Measurements from ENCODE around the gene DNAJA2. TPM values are rescaled to one million over a fixed set of nuclear protein-coding genes. Genes with fewer than 3 reads are reported as not detected.
"Not testable (repeated sequence)": the region's sequence is repeated elsewhere in the genome, so short reads cannot be mapped to it uniquely, and the experiment has no call there.

The DNAJA2 gene
- polyA plus RNA-seq, 1 donor (not counting 4 experiments of a cell fraction or from before 2014, with no cell fraction given): 36.3 TPM

GRCh38 chr16:46948548-46949166 lies 24.8 kb downstream of the DNAJA2 start:
- no peak overlapping the region for H3K9ac ChIP-seq (ENCODE audit: control insufficient read depth, extremely low read depth, insufficient read depth, low read length)
- no peaks in the 10 kb centered on the region for H4K20me1 ChIP-seq (ENCODE audit: control insufficient read depth, extremely low read depth, insufficient read depth, low read length)
- H2AFZ ChIP-seq (ENCODE audit: control insufficient read depth, low read length): no peak overlapping the region
- TF ChIP-seq EZH2 (IDR thresholded peaks at IDR 0.05; ENCODE audit: low read length) (no peak), CTCF (optimal IDR thresholded peaks at IDR 0.05 in 1 of 3, IDR thresholded peaks at IDR 0.05 in 1 of 3, conservative IDR thresholded peaks at IDR 0.05 in 1 of 3; ENCODE audit: extremely low read depth in 1 of 3, insufficient read depth in 2 of 3, low read length in 3 of 3) (no peak)
- H3K27me3 ChIP-seq (ENCODE audit: control insufficient read depth, extremely low read depth, insufficient read depth, low read length): no peaks in the 10 kb centered on the region
- H3K4me3 ChIP-seq (ENCODE audit: control insufficient read depth in 2 of 3, extremely low read depth in 1 of 3, insufficient read depth in 2 of 3, low read depth in 1 of 3, low read length in 3 of 3): no peak overlapping the region
- no peak for FAIRE-seq
- H3K36me3 ChIP-seq (ENCODE audit: control insufficient read depth in 2 of 2, extremely low read depth in 1 of 2, insufficient read depth in 2 of 2, low read length in 2 of 2): no peaks in the 10 kb centered on the region
- H3K79me2 ChIP-seq (ENCODE audit: control insufficient read depth, insufficient read depth, low read length): no peaks in the 10 kb centered on the region
- H3K4me1 ChIP-seq (ENCODE audit: control insufficient read depth, extremely low read depth, insufficient read depth, low read length): no peaks in the 10 kb centered on the region
- no peak for DNase-seq (ENCODE audit: low read depth, low spot score)
- no peaks in the 10 kb centered on the region for H3K9me3 ChIP-seq (ENCODE audit: control insufficient read depth, low read depth, low read length)
- no peak overlapping the region for H3K27ac ChIP-seq (ENCODE audit: control insufficient read depth, insufficient read depth, low read length)
- no peak overlapping the region for H3K4me2 ChIP-seq (ENCODE audit: control insufficient read depth, extremely low read depth, insufficient read depth, low read depth, low read length)
- dilution Hi-C loops (cut with MboI; ENCODE audit: extremely low pct_ligation_motif_present, low sequenced_read_pairs): no loop called here
- H3K9me1 ChIP-seq (ENCODE audit: control insufficient read depth, extremely low read depth, insufficient read depth, low read length): no peaks in the 10 kb centered on the region

GRCh38 chr16:46947900-46948547 lies 25.4 kb downstream of the DNAJA2 start:
- no peaks in the 10 kb centered on the region for H3K27me3 ChIP-seq (ENCODE audit: control insufficient read depth, extremely low read depth, insufficient read depth, low read length)
- no peak overlapping the region for H3K4me2 ChIP-seq (ENCODE audit: control insufficient read depth, extremely low read depth, insufficient read depth, low read depth, low read length)
- DNase-seq (ENCODE audit: low read depth, low spot score) (no peak), FAIRE-seq (peak; percentile 29)
- dilution Hi-C loops (cut with MboI; ENCODE audit: extremely low pct_ligation_motif_present, low sequenced_read_pairs): no loop called here
- H3K9ac ChIP-seq (ENCODE audit: control insufficient read depth, extremely low read depth, insufficient read depth, low read length): no peak overlapping the region
- TF ChIP-seq EZH2 (IDR thresholded peaks at IDR 0.05; ENCODE audit: low read length) (no peak), CTCF (optimal IDR thresholded peaks at IDR 0.05 in 1 of 3, IDR thresholded peaks at IDR 0.05 in 1 of 3, conservative IDR thresholded peaks at IDR 0.05 in 1 of 3; ENCODE audit: extremely low read depth in 1 of 3, insufficient read depth in 2 of 3, low read length in 3 of 3) (peak; percentile 41 to 51 (median 47))
- no peaks in the 10 kb centered on the region for H3K9me3 ChIP-seq (ENCODE audit: control insufficient read depth, low read depth, low read length)
- H2AFZ ChIP-seq (ENCODE audit: control insufficient read depth, low read length): no peak overlapping the region
- no peak overlapping the region for H3K4me3 ChIP-seq (ENCODE audit: control insufficient read depth in 2 of 3, extremely low read depth in 1 of 3, insufficient read depth in 2 of 3, low read depth in 1 of 3, low read length in 3 of 3)
- H4K20me1 ChIP-seq (ENCODE audit: control insufficient read depth, extremely low read depth, insufficient read depth, low read length): no peaks in the 10 kb centered on the region
- no peaks in the 10 kb centered on the region for H3K9me1 ChIP-seq (ENCODE audit: control insufficient read depth, extremely low read depth, insufficient read depth, low read length)
- H3K4me1 ChIP-seq (ENCODE audit: control insufficient read depth, extremely low read depth, insufficient read depth, low read length): no peaks in the 10 kb centered on the region
- H3K36me3 ChIP-seq (ENCODE audit: control insufficient read depth in 2 of 2, extremely low read depth in 1 of 2, insufficient read depth in 2 of 2, low read length in 2 of 2): no peaks in the 10 kb centered on the region
- no peaks in the 10 kb centered on the region for H3K79me2 ChIP-seq (ENCODE audit: control insufficient read depth, insufficient read depth, low read length)
- no peak overlapping the region for H3K27ac ChIP-seq (ENCODE audit: control insufficient read depth, insufficient read depth, low read length)

DNA sequence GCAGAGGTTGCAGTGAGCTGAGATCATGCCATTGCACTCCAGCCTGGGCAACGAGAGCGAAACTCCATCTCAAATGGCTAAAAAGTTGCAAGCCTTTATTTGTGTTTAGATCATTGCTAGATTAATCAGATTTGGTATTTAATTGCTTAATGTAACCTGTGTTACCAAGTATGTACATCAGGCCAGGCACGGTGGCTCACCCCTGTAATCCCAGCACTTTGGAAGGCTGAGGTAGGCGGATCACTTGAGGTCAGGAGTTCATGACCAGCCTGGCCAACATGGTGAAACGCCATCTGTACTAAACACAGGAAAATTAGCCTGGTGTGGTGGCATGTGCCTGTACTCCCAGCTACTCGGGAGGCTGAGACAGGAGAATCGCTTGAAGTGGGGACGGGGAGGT lies 28.8 kb downstream of the DNAJA2 start:
- H3K9ac ChIP-seq (ENCODE audit: control insufficient read depth, extremely low read depth, insufficient read depth, low read length); H3K9me3 ChIP-seq (ENCODE audit: control insufficient read depth, low read depth, low read length); H3K27me3 ChIP-seq (ENCODE audit: control insufficient read depth, extremely low read depth, insufficient read depth, low read length); H2AFZ ChIP-seq (ENCODE audit: control insufficient read depth, low read length); H3K4me1 ChIP-seq (ENCODE audit: control insufficient read depth, extremely low read depth, insufficient read depth, low read length); H3K4me3 ChIP-seq (ENCODE audit: control insufficient read depth in 2 of 3, extremely low read depth in 1 of 3, insufficient read depth in 2 of 3, low read depth in 1 of 3, low read length in 3 of 3); DNase-seq (ENCODE audit: low read depth, low spot score); dilution Hi-C loops (cut with MboI; ENCODE audit: extremely low pct_ligation_motif_present, low sequenced_read_pairs); H3K4me2 ChIP-seq (ENCODE audit: control insufficient read depth, extremely low read depth, insufficient read depth, low read depth, low read length); H3K9me1 ChIP-seq (ENCODE audit: control insufficient read depth, extremely low read depth, insufficient read depth, low read length); FAIRE-seq; H4K20me1 ChIP-seq (ENCODE audit: control insufficient read depth, extremely low read depth, insufficient read depth, low read length); H3K79me2 ChIP-seq (ENCODE audit: control insufficient read depth, insufficient read depth, low read length); H3K27ac ChIP-seq (ENCODE audit: control insufficient read depth, insufficient read depth, low read length); H3K36me3 ChIP-seq (ENCODE audit: control insufficient read depth in 2 of 2, extremely low read depth in 1 of 2, insufficient read depth in 2 of 2, low read length in 2 of 2): not testable (repeated sequence)
